IPS-18a (cell line): Measurements from ENCODE around the gene IPO9.
"Not testable (repeated sequence)": the region's sequence is repeated elsewhere in the genome, so short reads cannot be mapped to it uniquely, and the experiment has no call there.

Experiments used
- H3K27ac ChIP-seq: one replicate; pipeline ENCODE4 v1.5.1; 2013; ENCODE audit warnings: low read length
- H3K27me3 ChIP-seq: one replicate; pipeline ENCODE4 v1.6.1; 2013; ENCODE audit warnings: mild to moderate bottlenecking, low read length; ENCODE audit not compliant: control insufficient read depth, insufficient read depth
- H3K36me3 ChIP-seq: one replicate; pipeline ENCODE4 v1.6.1; 2013; ENCODE audit warnings: low read depth, low read length; ENCODE audit not compliant: control insufficient read depth
- H3K4me1 ChIP-seq: one replicate; pipeline ENCODE4 v1.6.1; 2013; ENCODE audit warnings: low read depth, low read length; ENCODE audit not compliant: control insufficient read depth
- H3K4me3 ChIP-seq: one replicate; pipeline ENCODE4 v1.5.1; 2013; ENCODE audit warnings: low read length
- H3K9ac ChIP-seq: one replicate; pipeline ENCODE4 v1.6.1; 2013; ENCODE audit warnings: mild to moderate bottlenecking, low read length, moderate library complexity
- H3K9me3 ChIP-seq: one replicate; pipeline ENCODE4 v1.6.1; 2013; ENCODE audit warnings: low read depth, low read length; ENCODE audit not compliant: control insufficient read depth

IPO9 gene

GRCh38 chr1:201839089-201839488, 10.1 kb downstream of the IPO9 start:
- H3K9me3 ChIP-seq, H3K27me3 ChIP-seq, H3K27ac ChIP-seq, H3K4me3 ChIP-seq, H3K9ac ChIP-seq: not testable (repeated sequence)
- Histone ChIP-seq H3K4me1 (peaks cover 12% of the 10 kb centered on the region), H3K36me3 (peaks cover 15% of the 10 kb centered on the region)

GRCh38 chr1:201840055-201840454, 11.1 kb downstream of the IPO9 start:
- H3K9me3 ChIP-seq, result no peaks in the 10 kb centered on the region
- H3K9ac ChIP-seq, result no peak overlapping the region
- H3K4me1 ChIP-seq, result peaks cover 12% of the 10 kb centered on the region
- peaks cover 11% of the 10 kb centered on the region for H3K36me3 ChIP-seq
- no peak overlapping the region for H3K4me3 ChIP-seq
- H3K27ac ChIP-seq, result no peak overlapping the region
- no peaks in the 10 kb centered on the region for H3K27me3 ChIP-seq

GRCh38 chr1:201840490-201840889, 11.5 kb downstream of the IPO9 start:
- Histone ChIP-seq H3K4me3 (no peak overlapping the region), H3K36me3 (peaks cover 7% of the 10 kb centered on the region), H3K9ac (no peak overlapping the region), H3K9me3 (no peaks in the 10 kb centered on the region), H3K4me1 (peaks cover 12% of the 10 kb centered on the region), H3K27me3 (no peaks in the 10 kb centered on the region), H3K27ac (no peak overlapping the region)

GRCh38 chr1:201841265-201841912, 12.4 kb downstream of the IPO9 start:
- H3K9me3 ChIP-seq, result no peaks in the 10 kb centered on the region
- no peak overlapping the region for H3K4me3 ChIP-seq
- H3K4me1 ChIP-seq, result peaks cover 12% of the 10 kb centered on the region
- no peak overlapping the region for H3K27ac ChIP-seq
- H3K36me3 ChIP-seq, result peaks cover 5% of the 10 kb centered on the region
- no peak overlapping the region for H3K9ac ChIP-seq
- no peaks in the 10 kb centered on the region for H3K27me3 ChIP-seq

GRCh38 chr1:201842472-201843027, 13.6 kb downstream of the IPO9 start:
- H3K9ac ChIP-seq, result no peak overlapping the region
- peaks cover 12% of the 10 kb centered on the region for H3K36me3 ChIP-seq
- H3K4me3 ChIP-seq, result no peak overlapping the region
- no peaks in the 10 kb centered on the region for H3K9me3 ChIP-seq
- H3K27ac ChIP-seq, result no peak overlapping the region
- peaks cover 12% of the 10 kb centered on the region for H3K4me1 ChIP-seq
- H3K27me3 ChIP-seq, result no peaks in the 10 kb centered on the region

GRCh38 chr1:201845331-201846083, 16.6 kb downstream of the IPO9 start:
- Histone ChIP-seq H3K36me3 (peaks cover 39% of the 10 kb centered on the region), H3K9ac (no peak overlapping the region), H3K27me3 (no peaks in the 10 kb centered on the region), H3K4me1 (peaks cover 12% of the 10 kb centered on the region), H3K27ac (no peak overlapping the region), H3K9me3 (no peaks in the 10 kb centered on the region), H3K4me3 (no peak overlapping the region)

- Histone ChIP-seq H3K9ac (no peak overlapping the region), H3K4me1 (peaks cover 8% of the 10 kb centered on the region), H3K27ac (no peak overlapping the region), H3K9me3 (no peaks in the 10 kb centered on the region), H3K36me3 (peaks cover 54% of the 10 kb centered on the region), H3K27me3 (no peaks in the 10 kb centered on the region), H3K4me3 (no peak overlapping the region)
Measured at GRCh38 chr1:201847150-201847549, 18.2 kb downstream of the IPO9 start.

GRCh38 chr1:201848230-201848629, 19.3 kb downstream of the IPO9 start:
- Histone ChIP-seq H3K27me3 (no peaks in the 10 kb centered on the region), H3K4me1 (no peaks in the 10 kb centered on the region), H3K9me3 (no peaks in the 10 kb centered on the region), H3K4me3 (no peak overlapping the region), H3K36me3 (peaks cover 59% of the 10 kb centered on the region), H3K9ac (no peak overlapping the region), H3K27ac (no peak overlapping the region)

- Histone ChIP-seq H3K4me3 (no peak overlapping the region), H3K27me3 (no peaks in the 10 kb centered on the region), H3K9ac (no peak overlapping the region), H3K9me3 (no peaks in the 10 kb centered on the region), H3K4me1 (no peaks in the 10 kb centered on the region), H3K27ac (no peak overlapping the region), H3K36me3 (peaks cover 72% of the 10 kb centered on the region)
Measured at GRCh38 chr1:201849372-201850052, 20.6 kb downstream of the IPO9 start.

- Histone ChIP-seq H3K27me3 (no peaks in the 10 kb centered on the region), H3K4me1 (no peaks in the 10 kb centered on the region), H3K36me3 (peaks cover 77% of the 10 kb centered on the region), H3K27ac (no peak overlapping the region), H3K9ac (no peak overlapping the region), H3K4me3 (no peak overlapping the region), H3K9me3 (no peaks in the 10 kb centered on the region)
Measured at GRCh38 chr1:201850053-201850397, 21.1 kb downstream of the IPO9 start.

- Histone ChIP-seq H3K27ac (no peak overlapping the region), H3K9ac (no peak overlapping the region), H3K27me3 (no peaks in the 10 kb centered on the region), H3K9me3 (no peaks in the 10 kb centered on the region), H3K36me3 (peaks cover 95% of the 10 kb centered on the region), H3K4me3 (no peak overlapping the region), H3K4me1 (no peaks in the 10 kb centered on the region)
Measured at GRCh38 chr1:201851949-201852348, 23.0 kb downstream of the IPO9 start.
